ENCODE results near the gene KEAP1. TPM values are rescaled to one million over a fixed set of nuclear protein-coding genes. Genes with fewer than 3 reads are reported as not detected.

Gene KEAP1
- total and polyA plus RNA-seq, 9 of the 15 experiments (the other 6 are each of a cell fraction or from before 2014, with no cell fraction given) = 2.1 to 95.6 (median 64.3) TPM

- Histone ChIP-seq H3K9me3 (replicated peaks; ENCODE audit: control insufficient read depth, insufficient read depth, low read depth, low read length) (no peaks in the 10 kb centered on the region), H3K9me1 (ENCODE audit: control insufficient read depth, insufficient read depth, low read length) (no peaks in the 10 kb centered on the region), H3K4me2 (ENCODE audit: insufficient read depth, low read length) (no peak overlapping the region), H2AFZ (ENCODE audit: low read depth, low read length) (no peak overlapping the region), H3K27me3 (ENCODE audit: control insufficient read depth in 2 of 2, insufficient read depth in 2 of 2, low read length in 2 of 2) (no peaks in the 10 kb centered on the region; a peak in 1 of 5 replicates), H3K4me1 (replicated peaks in 1 of 2; ENCODE audit: control insufficient read depth in 2 of 2, insufficient read depth in 2 of 2, low read length in 2 of 2) (peaks cover 3 to 25% of the 10 kb centered on the region in 2 experiments; a peak in 4 of 5 replicates), H3K79me2 (ENCODE audit: control insufficient read depth, insufficient read depth, low read length) (peaks cover 79% of the 10 kb centered on the region), H4K20me1 (replicated peaks; ENCODE audit: control insufficient read depth, insufficient read depth, low read length) (peaks cover 3% of the 10 kb centered on the region; the same call in 1 of the 2 replicates), H3K4me3 (no peak overlapping the region), H3K27ac (ENCODE audit: extremely low read depth, low read depth, low read length) (no peak overlapping the region), H3K9ac (ENCODE audit: insufficient read depth in 1 of 2, low read depth in 2 of 2, low read length in 2 of 2) (no peak overlapping the region; a peak in 1 of 4 replicates), H3K36me3 (ENCODE audit: control insufficient read depth, insufficient read depth, low read length) (peaks cover 68% of the 10 kb centered on the region)
- ATAC-seq = no peak
- no peak for DNase-seq (ENCODE audit: extremely low read depth in 1 of 4, low spot score in 3 of 4)
- CTCF ChIA-PET (ENCODE audit: low intra/inter-chr PET ratio) = no interaction called here
- in situ Hi-C loops (cut with MboI) = no loop called here
- no peak for FAIRE-seq
- 88% methylated on average over 4 of the region's 4 CpGs for WGBS (ENCODE audit: insufficient coverage, low coverage, missing lambda C conversion rate)
- POLR2A ChIA-PET = interaction anchor here (0.6 to 1.3 kb wide), 5 partner anchors 8 to 80 kb away, joined by 3 read pairs; no protein-coding TSS in a partner anchor
- BruUV-seq (replicated peaks) = no TSS peak
- intact Hi-C loops (cut with micrococcal nuclease) = no loop called here
- TF ChIP-seq, protein P1, sequence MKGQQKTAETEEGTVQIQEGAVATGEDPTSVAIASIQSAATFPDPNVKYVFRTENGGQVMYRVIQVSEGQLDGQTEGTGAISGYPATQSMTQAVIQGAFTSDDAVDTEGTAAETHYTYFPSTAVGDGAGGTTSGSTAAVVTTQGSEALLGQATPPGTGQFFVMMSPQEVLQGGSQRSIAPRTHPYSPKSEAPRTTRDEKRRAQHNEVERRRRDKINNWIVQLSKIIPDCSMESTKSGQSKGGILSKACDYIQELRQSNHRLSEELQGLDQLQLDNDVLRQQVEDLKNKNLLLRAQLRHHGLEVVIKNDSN (CRISPR knock-in tag; IDR thresholded peaks at IDR 0.05) = no peak
- TF ChIP-seq SRF (CRISPR knock-in tag; IDR thresholded peaks at IDR 0.05) = no peak
- no peak for TF ChIP-seq JUNB (CRISPR knock-in tag; conservative IDR thresholded peaks at IDR 0.05)
- TF ChIP-seq ZNF184 (CRISPR knock-in tag; IDR thresholded peaks at IDR 0.05) = no peak
- no peak for TF ChIP-seq ZNF75A (CRISPR knock-in tag; IDR thresholded peaks at IDR 0.05)
- TF ChIP-seq TGIF2 (CRISPR knock-in tag; IDR thresholded peaks at IDR 0.05) = no peak
- no peak for TF ChIP-seq ETV5 (CRISPR knock-in tag; IDR thresholded peaks at IDR 0.05; ENCODE audit: low read depth)
- TF ChIP-seq, protein P2, sequence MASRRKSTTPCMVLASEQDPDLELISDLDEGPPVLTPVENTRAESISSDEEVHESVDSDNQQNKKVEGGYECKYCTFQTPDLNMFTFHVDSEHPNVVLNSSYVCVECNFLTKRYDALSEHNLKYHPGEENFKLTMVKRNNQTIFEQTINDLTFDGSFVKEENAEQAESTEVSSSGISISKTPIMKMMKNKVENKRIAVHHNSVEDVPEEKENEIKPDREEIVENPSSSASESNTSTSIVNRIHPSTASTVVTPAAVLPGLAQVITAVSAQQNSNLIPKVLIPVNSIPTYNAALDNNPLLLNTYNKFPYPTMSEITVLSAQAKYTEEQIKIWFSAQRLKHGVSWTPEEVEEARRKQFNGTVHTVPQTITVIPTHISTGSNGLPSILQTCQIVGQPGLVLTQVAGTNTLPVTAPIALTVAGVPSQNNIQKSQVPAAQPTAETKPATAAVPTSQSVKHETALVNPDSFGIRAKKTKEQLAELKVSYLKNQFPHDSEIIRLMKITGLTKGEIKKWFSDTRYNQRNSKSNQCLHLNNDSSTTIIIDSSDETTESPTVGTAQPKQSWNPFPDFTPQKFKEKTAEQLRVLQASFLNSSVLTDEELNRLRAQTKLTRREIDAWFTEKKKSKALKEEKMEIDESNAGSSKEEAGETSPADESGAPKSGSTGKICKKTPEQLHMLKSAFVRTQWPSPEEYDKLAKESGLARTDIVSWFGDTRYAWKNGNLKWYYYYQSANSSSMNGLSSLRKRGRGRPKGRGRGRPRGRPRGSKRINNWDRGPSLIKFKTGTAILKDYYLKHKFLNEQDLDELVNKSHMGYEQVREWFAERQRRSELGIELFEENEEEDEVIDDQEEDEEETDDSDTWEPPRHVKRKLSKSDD (conservative IDR thresholded peaks at IDR 0.05; ENCODE audit: low read length) = no peak
- TF ChIP-seq ZFP91 (CRISPR knock-in tag; IDR thresholded peaks at IDR 0.05) = no peak
- no peak for TF ChIP-seq ESRRB (CRISPR knock-in tag; IDR thresholded peaks at IDR 0.05; ENCODE audit: borderline replicate concordance)
- TF ChIP-seq FOXP4 (CRISPR knock-in tag; IDR thresholded peaks at IDR 0.05; ENCODE audit: borderline replicate concordance) = no peak
- no peak for TF ChIP-seq PHB2 (IDR thresholded peaks at IDR 0.05; ENCODE audit: low read depth)
- no peak for TF ChIP-seq PCBP1 (IDR thresholded peaks at IDR 0.05; ENCODE audit: low read depth, low read length, poor library complexity, severe bottlenecking)
- TF ChIP-seq ARNT (IDR thresholded peaks at IDR 0.05) = no peak
Observed at GRCh38 chr19:10497371-10497770, 5.8 kb downstream of the KEAP1 start.

Data from K562 (cell line).